OCI-LY7 (cell line): ENCODE data around the gene DPYSL4. TPM values are rescaled to one million over a fixed set of nuclear protein-coding genes. Genes with fewer than 3 reads are reported as not detected.

Source experiments
- BruUV-seq: library from RNA; stranded (reverse); fragments of 400-500 nt; replicated peaks from 2 replicates; lab custom pipeline; 2021; lab: Mats Ljungman, UMichigan
- CTCF ChIA-PET: fragments of 300-600 bp; sonication (Branson Sonifier 250); formaldehyde crosslinking; loops from one replicate; lab custom pipeline; 2022; ENCODE audit warnings: antibody characterized with exemption; ENCODE audit not compliant: unreplicated experiment; lab: Charles Lee
- POLR2A ChIA-PET: fragments of 300-600 bp; sonication (Branson Sonifier 250); formaldehyde crosslinking; loops from one replicate; lab custom pipeline; 2022; ENCODE audit warnings: antibody characterized with exemption; lab: Charles Lee
- DNase-seq: peaks from one replicate; pipeline ENCODE4 v3.0.0-alpha.2; 2015; ENCODE audit warnings: low spot score
- H2AFZ ChIP-seq: fragments of 200-600 bp; sonication (generic), shearing (Covaris generic); 2 replicates; pipeline ENCODE4 v1.6.1; 2014; ENCODE audit warnings: mild to moderate bottlenecking, antibody characterized with exemption, low read length, moderate library complexity
- H3K27ac ChIP-seq: fragments of 200-600 bp; sonication (generic); 2 replicates; pipeline ENCODE4 v1.5.1; 2014; ENCODE audit warnings: mixed run types, low read depth, mild to moderate bottlenecking, moderate library complexity, low read length, inconsistent platforms; ENCODE audit not compliant: poor library complexity, severe bottlenecking
- H3K36me3 ChIP-seq: fragments of 200-600 bp; sonication (generic); 2 replicates; pipeline ENCODE4 v1.6.1; 2014; ENCODE audit warnings: mild to moderate bottlenecking, antibody characterized with exemption, low read length, moderate library complexity, mixed read lengths; ENCODE audit not compliant: insufficient read depth
- H3K4me1 ChIP-seq: fragments of 200-600 bp; sonication (generic); 2 replicates; pipeline ENCODE4 v1.5.1; 2014; ENCODE audit warnings: mild to moderate bottlenecking, low read length; ENCODE audit not compliant: insufficient read depth, poor library complexity, severe bottlenecking
- H3K4me2 ChIP-seq: fragments of 200-600 bp; sonication (generic); 2 replicates; pipeline ENCODE4 v1.6.1; 2014; ENCODE audit warnings: mild to moderate bottlenecking, low read length
- H3K4me3 ChIP-seq: fragments of 200-600 bp; sonication (generic); 2 replicates; pipeline ENCODE4 v1.5.1; 2014; ENCODE audit warnings: mild to moderate bottlenecking, low read depth, low read length; ENCODE audit not compliant: poor library complexity, severe bottlenecking
- H3K79me2 ChIP-seq: fragments of 200-600 bp; sonication (generic); 2 replicates; pipeline ENCODE4 v1.6.1; 2016; ENCODE audit warnings: low read depth, mild to moderate bottlenecking, low read length, moderate library complexity, mixed read lengths; ENCODE audit not compliant: insufficient read depth
- H3K9me2 ChIP-seq: fragments of 200-600 bp; sonication (generic); 2 replicates; pipeline ENCODE4 v1.6.1; 2016; ENCODE audit warnings: mild to moderate bottlenecking, low read length, mixed read lengths; ENCODE audit not compliant: insufficient read depth
- H3K9me3 ChIP-seq: fragments of 200-600 bp; sonication (generic); 2 replicates; pipeline ENCODE4 v1.6.1; 2014; ENCODE audit warnings: mild to moderate bottlenecking, mixed run types, low read length, mixed read lengths
- H4K20me1 ChIP-seq: fragments of 200-600 bp; sonication (generic); 2 replicates; pipeline ENCODE4 v1.6.1; 2014; ENCODE audit warnings: mild to moderate bottlenecking, antibody characterized with exemption, low read length, moderate library complexity, mixed read lengths; ENCODE audit not compliant: insufficient read depth
- EZH2phosphoT487 ChIP-seq: fragments of 200-600 bp; sonication (generic); IDR thresholded peaks from 2 replicates; pipeline ENCODE4 v1.6.1; 2018; ENCODE audit warnings: low read depth, borderline replicate concordance, mild to moderate bottlenecking, mixed run types, antibody characterized with exemption, low read length, moderate library complexity, mixed read lengths
- intact Hi-C: fragments of 100-400 bp; cut with micrococcal nuclease; formaldehyde crosslinking; loops from one replicate; pipeline ENCODE4 v1.10.0; 2022; ENCODE audit not compliant: unreplicated experiment
- total RNA-seq, 2 experiments: library from RNA; depleted of rRNA in 1 of 2; stranded (reverse); fragments of >200 nt in 1 of 2; shearing (Covaris generic) in 1 of 2; gene quantifications; 2 replicates each; pipeline ENCODE4 v1.2.3, GENCODE V29; 2014 to 2022
- TF ChIP-seq, protein P1 (sequence below): fragments of 200-600 bp; sonication (generic); conservative IDR thresholded peaks from 2 replicates; pipeline ENCODE4 v1.5.1; 2014; ENCODE audit warnings: mild to moderate bottlenecking, antibody characterized with exemption, low read length, moderate library complexity, mixed read lengths

DPYSL4 gene
- total RNA-seq, 2 experiments from 2014 or later: not detected

DNA sequence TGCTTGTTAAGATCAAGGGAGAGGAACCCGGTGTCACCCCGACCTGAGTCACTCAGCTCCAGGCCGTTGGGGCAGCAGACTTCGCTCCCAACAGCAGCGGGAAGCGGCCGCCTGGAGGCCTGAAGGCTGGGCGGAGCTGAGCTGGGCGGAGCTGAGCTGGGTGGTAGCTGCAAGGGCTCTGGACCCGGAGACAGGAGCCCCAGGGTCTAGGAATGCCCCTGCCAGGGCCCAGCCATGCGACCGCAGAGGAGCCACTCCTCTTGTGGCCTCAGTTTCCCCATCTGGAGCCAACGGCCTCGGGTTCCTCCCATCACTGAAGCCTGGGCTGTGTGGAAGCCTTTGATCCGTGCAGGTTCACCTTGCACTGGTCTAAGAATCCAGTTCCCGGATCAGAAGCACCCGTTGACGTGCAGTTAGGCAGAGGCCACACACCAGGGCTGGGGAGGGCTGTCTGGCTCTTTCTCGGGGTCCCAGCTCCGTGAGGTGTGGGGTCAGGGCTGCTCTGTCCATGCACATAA is 21.9 kb upstream of the DPYSL4 start:
- no peak for DNase-seq
- no peak overlapping the region for H3K4me2 ChIP-seq
- peaks cover 27% of the 10 kb centered on the region for H3K4me1 ChIP-seq
- H3K27ac ChIP-seq: no peak overlapping the region
- H3K9me2 ChIP-seq: no peaks in the 10 kb centered on the region
- ChIA-PET CTCF (no interaction called here), POLR2A (no interaction called here)
- no peaks in the 10 kb centered on the region for H3K79me2 ChIP-seq
- no peaks in the 10 kb centered on the region for H3K9me3 ChIP-seq
- BruUV-seq: no TSS peak
- H2AFZ ChIP-seq: no peak overlapping the region
- TF ChIP-seq, protein P1, sequence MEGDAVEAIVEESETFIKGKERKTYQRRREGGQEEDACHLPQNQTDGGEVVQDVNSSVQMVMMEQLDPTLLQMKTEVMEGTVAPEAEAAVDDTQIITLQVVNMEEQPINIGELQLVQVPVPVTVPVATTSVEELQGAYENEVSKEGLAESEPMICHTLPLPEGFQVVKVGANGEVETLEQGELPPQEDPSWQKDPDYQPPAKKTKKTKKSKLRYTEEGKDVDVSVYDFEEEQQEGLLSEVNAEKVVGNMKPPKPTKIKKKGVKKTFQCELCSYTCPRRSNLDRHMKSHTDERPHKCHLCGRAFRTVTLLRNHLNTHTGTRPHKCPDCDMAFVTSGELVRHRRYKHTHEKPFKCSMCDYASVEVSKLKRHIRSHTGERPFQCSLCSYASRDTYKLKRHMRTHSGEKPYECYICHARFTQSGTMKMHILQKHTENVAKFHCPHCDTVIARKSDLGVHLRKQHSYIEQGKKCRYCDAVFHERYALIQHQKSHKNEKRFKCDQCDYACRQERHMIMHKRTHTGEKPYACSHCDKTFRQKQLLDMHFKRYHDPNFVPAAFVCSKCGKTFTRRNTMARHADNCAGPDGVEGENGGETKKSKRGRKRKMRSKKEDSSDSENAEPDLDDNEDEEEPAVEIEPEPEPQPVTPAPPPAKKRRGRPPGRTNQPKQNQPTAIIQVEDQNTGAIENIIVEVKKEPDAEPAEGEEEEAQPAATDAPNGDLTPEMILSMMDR: no peak
- TF ChIP-seq EZH2phosphoT487: no peak
- H3K36me3 ChIP-seq: no peaks in the 10 kb centered on the region
- intact Hi-C loops: loop anchor here (5.0 to 10.0 kb wide), 3 partner anchors 167 to 282 kb away; partner anchors contain the start of gene LRRC27
- no peak overlapping the region for H3K4me3 ChIP-seq
- H4K20me1 ChIP-seq: no peaks in the 10 kb centered on the region

GRCh38 chr10:132165416-132165980 is 21.2 kb upstream of the DPYSL4 start:
- H3K36me3 ChIP-seq: no peaks in the 10 kb centered on the region
- H3K79me2 ChIP-seq: no peaks in the 10 kb centered on the region
- peaks cover 24% of the 10 kb centered on the region for H3K4me1 ChIP-seq
- POLR2A ChIA-PET: no interaction called here
- H3K27ac ChIP-seq: no peak overlapping the region
- H3K9me3 ChIP-seq: no peaks in the 10 kb centered on the region
- CTCF ChIA-PET: no interaction called here
- TF ChIP-seq, protein P1: no peak
- no peak for TF ChIP-seq EZH2phosphoT487
- no peaks in the 10 kb centered on the region for H4K20me1 ChIP-seq
- no peak for DNase-seq
- H3K4me2 ChIP-seq: no peak overlapping the region
- no peak overlapping the region for H3K4me3 ChIP-seq
- intact Hi-C loops: loop anchor here (10.0 kb wide), 1 partner anchor 259 kb away; no protein-coding TSS in a partner anchor
- H3K9me2 ChIP-seq: no peaks in the 10 kb centered on the region
- BruUV-seq: no TSS peak
- H2AFZ ChIP-seq: no peak overlapping the region
